ENCODE results near the gene ZBTB7C.

DNA sequence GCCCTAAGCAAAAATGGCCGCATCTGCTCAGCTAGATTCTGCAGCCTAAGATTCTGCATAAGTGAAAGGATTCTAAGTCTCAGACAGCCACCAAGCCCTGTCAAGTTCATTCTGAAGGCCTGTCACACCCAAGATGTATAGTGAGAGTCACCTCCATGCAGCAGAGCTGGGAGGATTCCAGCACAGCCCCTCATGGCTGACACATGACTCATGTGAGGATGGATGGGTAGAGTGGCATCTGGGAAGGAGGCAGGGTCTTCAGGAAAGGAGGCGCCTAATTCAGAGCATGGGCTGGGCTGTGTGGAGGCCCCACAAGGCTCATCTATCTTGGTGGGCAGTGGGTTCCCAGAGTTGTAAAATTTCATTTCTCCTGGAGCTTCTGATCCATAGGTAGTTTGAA lies 41.5 kb upstream of the ZBTB7C start:
- no peak for TF ChIP-seq EZH2phosphoT487 (IDR thresholded peaks at IDR 0.05; ENCODE audit: borderline replicate concordance, low read depth, low read length)
- TF ChIP-seq CTCF (conservative IDR thresholded peaks at IDR 0.05; ENCODE audit: low read length), result no peak

Measured in OCI-LY7 (cell line).